GM04503 (cell line): ENCODE measurements around the gene TGFBR3L.
A peak's percentile ranks its signal among the peaks of the same experiment; 100 is the strongest.
"Not testable (repeated sequence)": the region's sequence is repeated elsewhere in the genome, so short reads cannot be mapped to it uniquely, and the experiment has no call there.

Source experiments
- DNase-seq: peaks from one replicate; pipeline ENCODE4 v3.0.0-alpha.2; 2012; ENCODE audit warnings: low read depth

The TGFBR3L gene

DNA sequence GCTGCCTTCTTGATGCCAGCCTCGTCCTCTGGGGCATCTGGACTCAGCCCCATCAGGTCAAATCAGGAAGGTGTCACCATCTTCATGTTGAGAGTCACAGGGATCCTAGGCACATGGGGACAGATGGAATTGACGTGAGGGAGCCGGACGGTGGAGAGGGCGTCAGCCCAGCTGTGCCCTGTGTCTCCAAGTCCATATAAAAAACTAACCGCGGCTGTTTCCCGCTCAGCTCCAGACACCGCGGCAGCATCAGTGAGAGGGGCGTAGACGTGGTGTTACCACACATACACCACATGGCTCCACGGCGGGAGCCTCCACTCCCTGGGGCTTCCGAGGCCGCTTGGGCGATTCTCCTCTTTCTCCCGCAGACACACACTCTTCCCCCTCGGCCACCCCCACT, 34.8 kb upstream of the TGFBR3L start:
- no peak for DNase-seq

DNA sequence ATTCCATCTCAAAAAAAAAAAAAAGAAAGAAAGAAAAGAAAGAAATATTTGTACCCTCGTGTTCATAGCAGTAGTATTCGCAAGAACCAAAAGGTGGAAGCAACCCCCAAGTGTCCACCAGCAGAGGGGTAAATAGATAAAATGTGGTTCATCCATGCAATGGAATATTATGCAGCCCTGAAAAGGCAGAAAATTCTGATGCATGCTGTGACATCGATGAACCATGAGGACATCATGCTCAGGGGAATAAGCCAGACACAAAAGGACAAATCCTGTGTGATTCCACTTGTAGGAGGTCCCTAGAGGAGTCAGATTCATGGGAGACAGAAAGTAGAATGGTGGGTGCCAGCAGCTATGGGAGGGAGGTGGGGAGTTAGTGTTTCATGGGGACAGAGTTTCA, 32.7 kb upstream of the TGFBR3L start:
- DNase-seq, result no peak

GRCh38 chr19:7883105-7883504, 31.5 kb upstream of the TGFBR3L start:
- no peak for DNase-seq

GRCh38 chr19:7883796-7884570, 30.6 kb upstream of the TGFBR3L start:
- peak; percentile 33 for DNase-seq

GRCh38 chr19:7885818-7886217, 28.8 kb upstream of the TGFBR3L start:
- no peak for DNase-seq

- no peak for DNase-seq
Measured at GRCh38 chr19:7887408-7888144, 27.1 kb upstream of the TGFBR3L start.

GRCh38 chr19:7888145-7888825, 26.3 kb upstream of the TGFBR3L start, which contains the start of gene LRRC8E:
TSS of gene LRRC8E (plus strand) at chr19:7888510. CDS start at chr19:7895604, 7,094 bp downstream.
- no peak for DNase-seq

- no peak for DNase-seq
Measured at GRCh38 chr19:7888826-7889217, 25.8 kb upstream of the TGFBR3L start.

GRCh38 chr19:7893362-7894101, 21.1 kb upstream of the TGFBR3L start:
- DNase-seq, result not testable (repeated sequence)

GRCh38 chr19:7894612-7895309, 19.9 kb upstream of the TGFBR3L start:
- no peak for DNase-seq

GRCh38 chr19:7895565-7895964, 19.1 kb upstream of the TGFBR3L start:
- no peak for DNase-seq

DNA sequence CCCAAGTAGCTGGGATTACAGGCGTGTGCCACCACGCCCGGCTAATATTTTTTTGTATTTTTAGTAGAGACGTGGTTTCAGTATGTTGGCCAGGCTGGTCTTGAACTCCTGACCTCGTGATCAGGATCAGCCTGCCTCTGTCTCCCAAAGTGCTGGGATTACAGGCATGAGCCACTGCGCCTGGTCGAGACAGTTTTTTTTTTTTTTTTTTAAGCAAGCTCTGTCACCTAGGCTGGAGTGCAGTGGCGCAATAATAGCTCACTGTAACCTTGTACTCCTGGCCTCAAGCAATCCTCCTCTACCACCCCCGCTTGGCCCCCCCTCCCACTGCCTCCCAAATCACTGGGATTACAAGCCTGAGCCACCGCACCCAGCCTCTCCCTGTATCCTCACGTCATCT, 17.3 kb upstream of the TGFBR3L start:
- no peak for DNase-seq

GRCh38 chr19:7898967-7899366, 15.7 kb upstream of the TGFBR3L start:
- no peak for DNase-seq

- no peak for DNase-seq
Measured at GRCh38 chr19:7899751-7900378, 14.8 kb upstream of the TGFBR3L start.

DNA sequence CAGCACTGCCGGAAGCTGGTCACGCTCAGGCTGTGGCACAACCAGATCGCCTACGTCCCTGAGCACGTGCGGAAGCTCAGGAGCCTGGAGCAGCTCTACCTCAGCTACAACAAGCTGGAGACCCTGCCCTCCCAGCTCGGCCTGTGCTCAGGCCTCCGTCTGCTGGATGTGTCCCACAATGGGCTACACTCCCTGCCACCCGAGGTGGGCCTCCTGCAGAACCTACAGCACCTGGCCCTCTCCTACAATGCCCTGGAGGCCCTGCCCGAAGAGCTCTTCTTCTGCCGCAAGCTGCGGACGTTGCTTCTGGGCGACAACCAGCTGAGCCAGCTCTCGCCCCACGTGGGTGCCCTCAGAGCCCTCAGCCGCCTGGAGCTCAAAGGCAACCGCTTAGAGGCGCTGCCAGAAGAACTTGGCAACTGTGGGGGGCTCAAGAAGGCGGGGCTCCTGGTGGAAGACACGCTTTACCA, 14.2 kb upstream of the TGFBR3L start:
- DNase-seq, result no peak

DNA sequence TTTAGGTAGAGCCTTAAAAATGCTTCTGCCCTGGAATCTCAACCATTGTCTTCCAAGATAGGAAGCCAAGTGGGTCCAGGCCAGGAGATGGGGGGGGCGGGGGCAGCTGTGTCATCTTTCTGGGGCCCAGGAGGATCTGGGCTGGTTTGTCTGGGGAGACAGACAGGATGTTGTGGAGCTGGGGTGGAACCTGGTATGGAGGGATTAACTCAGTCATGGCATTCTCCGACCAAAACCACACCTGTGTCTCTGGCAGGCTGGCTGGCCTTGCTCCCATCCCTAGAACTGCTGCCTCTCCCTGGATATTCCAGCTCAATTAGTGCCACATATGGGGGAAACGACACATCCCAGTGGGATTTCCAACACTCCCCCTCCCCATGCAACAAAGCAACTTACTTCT, 13.7 kb upstream of the TGFBR3L start:
- DNase-seq, result no peak

- DNase-seq, result no peak
Measured at GRCh38 chr19:7901337-7901736, 13.3 kb upstream of the TGFBR3L start.

GRCh38 chr19:7902796-7903243, 11.8 kb upstream of the TGFBR3L start:
- no peak for DNase-seq

DNA sequence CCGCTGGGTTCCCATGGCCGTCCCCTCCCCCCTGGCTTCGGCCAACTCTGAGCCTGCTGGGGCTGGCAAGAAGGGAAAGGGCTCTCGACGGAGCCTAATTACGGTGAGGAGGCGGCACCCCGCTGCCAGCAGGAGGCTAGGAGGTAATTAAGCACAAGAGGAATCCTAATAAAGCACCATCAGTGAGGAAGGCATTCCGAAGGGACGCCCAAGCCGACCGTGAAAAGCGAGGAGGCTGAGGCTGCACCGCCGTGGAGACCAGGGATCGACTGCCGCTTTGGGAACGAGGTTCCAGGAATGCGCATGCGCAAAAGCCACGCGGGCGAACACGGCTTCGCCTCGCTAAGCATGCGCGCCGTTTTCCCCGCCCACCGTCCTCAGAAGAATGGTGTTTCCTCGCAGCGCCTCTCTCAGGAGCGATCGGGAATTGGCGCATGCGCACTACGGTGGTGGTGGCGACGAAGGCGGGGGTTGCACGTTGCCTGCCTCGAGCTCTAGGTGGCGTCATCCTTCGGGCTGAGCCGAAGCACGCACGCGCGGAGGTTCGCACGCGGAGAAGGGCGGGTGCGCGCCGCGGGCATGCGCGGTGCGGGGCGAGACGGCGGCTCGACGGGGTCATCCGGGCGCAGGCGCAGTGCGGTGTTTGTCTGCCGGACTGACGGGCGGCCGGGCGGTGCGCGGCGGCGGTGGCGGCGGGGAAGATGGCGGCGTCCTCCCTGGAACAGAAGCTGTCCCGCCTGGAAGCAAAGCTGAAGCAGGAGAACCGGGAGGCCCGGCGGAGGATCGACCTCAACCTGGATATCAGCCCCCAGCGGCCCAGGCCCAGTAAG, 11.2 kb upstream of the TGFBR3L start, which contains the start of gene MAP2K7:
MAP2K7 (plus strand) TSS at position 634 of the 830 bp plus-strand sequence; CDS start at position 702, 68 bp downstream.
- DNase-seq, result peak; percentile 88
